Transverse colon (tissue), 4 donors: ENCODE data around the gene UGT1A5.

Experiments used
- EP300 ChIP-seq: sonication (generic); formaldehyde crosslinking; IDR thresholded peaks from one replicate; pipeline ENCODE4 v1.6.1; 2017; ENCODE audit warnings: antibody characterized with exemption, low read depth
- POLR2A ChIP-seq: fragments of 450-650 bp; IDR thresholded peaks from one replicate; pipeline ENCODE4 v1.6.1; 2016; ENCODE audit warnings: antibody characterized with exemption, mild to moderate bottlenecking, moderate library complexity
- POLR2AphosphoS5 ChIP-seq, 3 donors: sonication (generic); formaldehyde crosslinking; IDR thresholded peaks; one replicate each; pipeline ENCODE4 v1.6.1; 2016; ENCODE audit warnings: antibody characterized with exemption in 3 of 3
- TF ChIP-seq, protein P1 (sequence below), 5 experiments: fragments of 200-600 bp in 3 of 5; fragments of 450-650 bp in 2 of 5; sonication (generic) in 3 of 5; IDR thresholded peaks; 1 replicate in 2 of 5; 2 replicates in 3 of 5; pipeline ENCODE4 v1.5.1; 2016 to 2017; ENCODE audit warnings: antibody characterized with exemption in 5 of 5, inconsistent platforms in 3 of 5, mild to moderate bottlenecking in 2 of 5, moderate library complexity in 1 of 5

DNA sequence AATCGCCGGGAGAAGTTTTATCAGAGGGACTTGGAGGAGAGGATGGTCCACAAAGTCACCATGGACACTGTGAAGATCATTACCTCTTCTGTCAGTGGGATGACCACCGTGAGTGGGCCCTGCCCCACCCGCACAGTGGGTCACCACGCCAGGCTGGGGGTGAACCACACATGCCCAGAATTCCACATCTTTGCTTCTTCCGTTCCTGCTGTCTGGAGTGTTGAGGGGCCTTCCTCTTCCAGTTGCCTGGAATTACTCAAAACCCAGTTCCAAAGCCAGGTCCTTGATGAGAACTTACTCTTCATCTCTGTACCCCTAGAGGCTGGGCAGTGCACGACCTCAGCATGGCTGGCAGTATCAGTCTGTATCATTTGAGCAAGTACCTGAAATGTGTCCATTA lies 87.5 kb downstream of the UGT1A5 start:
- TF ChIP-seq, protein P1, sequence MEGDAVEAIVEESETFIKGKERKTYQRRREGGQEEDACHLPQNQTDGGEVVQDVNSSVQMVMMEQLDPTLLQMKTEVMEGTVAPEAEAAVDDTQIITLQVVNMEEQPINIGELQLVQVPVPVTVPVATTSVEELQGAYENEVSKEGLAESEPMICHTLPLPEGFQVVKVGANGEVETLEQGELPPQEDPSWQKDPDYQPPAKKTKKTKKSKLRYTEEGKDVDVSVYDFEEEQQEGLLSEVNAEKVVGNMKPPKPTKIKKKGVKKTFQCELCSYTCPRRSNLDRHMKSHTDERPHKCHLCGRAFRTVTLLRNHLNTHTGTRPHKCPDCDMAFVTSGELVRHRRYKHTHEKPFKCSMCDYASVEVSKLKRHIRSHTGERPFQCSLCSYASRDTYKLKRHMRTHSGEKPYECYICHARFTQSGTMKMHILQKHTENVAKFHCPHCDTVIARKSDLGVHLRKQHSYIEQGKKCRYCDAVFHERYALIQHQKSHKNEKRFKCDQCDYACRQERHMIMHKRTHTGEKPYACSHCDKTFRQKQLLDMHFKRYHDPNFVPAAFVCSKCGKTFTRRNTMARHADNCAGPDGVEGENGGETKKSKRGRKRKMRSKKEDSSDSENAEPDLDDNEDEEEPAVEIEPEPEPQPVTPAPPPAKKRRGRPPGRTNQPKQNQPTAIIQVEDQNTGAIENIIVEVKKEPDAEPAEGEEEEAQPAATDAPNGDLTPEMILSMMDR (IDR thresholded peaks at IDR 0.05), result no peak
- TF ChIP-seq POLR2AphosphoS5 (IDR thresholded peaks at IDR 0.05), result no peak
- TF ChIP-seq POLR2A, result no peak
- no peak for TF ChIP-seq EP300
